ENCODE measurements around the gene ARL4D.

The ARL4D gene

GRCh38 chr17:43444223-43445008 is 45.6 kb downstream of the ARL4D start:
- TF ChIP-seq, protein P1, sequence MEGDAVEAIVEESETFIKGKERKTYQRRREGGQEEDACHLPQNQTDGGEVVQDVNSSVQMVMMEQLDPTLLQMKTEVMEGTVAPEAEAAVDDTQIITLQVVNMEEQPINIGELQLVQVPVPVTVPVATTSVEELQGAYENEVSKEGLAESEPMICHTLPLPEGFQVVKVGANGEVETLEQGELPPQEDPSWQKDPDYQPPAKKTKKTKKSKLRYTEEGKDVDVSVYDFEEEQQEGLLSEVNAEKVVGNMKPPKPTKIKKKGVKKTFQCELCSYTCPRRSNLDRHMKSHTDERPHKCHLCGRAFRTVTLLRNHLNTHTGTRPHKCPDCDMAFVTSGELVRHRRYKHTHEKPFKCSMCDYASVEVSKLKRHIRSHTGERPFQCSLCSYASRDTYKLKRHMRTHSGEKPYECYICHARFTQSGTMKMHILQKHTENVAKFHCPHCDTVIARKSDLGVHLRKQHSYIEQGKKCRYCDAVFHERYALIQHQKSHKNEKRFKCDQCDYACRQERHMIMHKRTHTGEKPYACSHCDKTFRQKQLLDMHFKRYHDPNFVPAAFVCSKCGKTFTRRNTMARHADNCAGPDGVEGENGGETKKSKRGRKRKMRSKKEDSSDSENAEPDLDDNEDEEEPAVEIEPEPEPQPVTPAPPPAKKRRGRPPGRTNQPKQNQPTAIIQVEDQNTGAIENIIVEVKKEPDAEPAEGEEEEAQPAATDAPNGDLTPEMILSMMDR (IDR thresholded peaks at IDR 0.05): no peak

GRCh38 chr17:43445009-43445589 is 46.3 kb downstream of the ARL4D start:
- TF ChIP-seq, protein P1 (IDR thresholded peaks at IDR 0.05): no peak

DNA sequence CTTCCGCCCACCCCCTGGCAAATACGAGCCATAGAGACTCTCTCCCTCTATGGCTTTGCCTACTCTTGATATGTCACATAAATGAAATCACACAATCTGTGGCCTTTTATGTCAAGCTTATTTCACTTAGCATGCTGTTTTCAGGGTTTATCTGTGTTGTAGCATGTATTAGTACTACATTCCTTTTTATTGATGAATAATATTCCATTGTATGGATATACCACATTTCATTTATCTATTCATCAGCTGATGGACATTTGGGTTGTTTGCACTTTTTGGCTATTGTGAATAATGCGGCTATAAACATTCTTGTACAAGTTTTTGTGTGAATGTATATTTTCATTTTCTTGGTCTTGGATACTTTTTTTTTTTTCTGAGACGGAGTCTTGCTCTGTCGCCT is 48.0 kb downstream of the ARL4D start:
- TF ChIP-seq, protein P1 (IDR thresholded peaks at IDR 0.05): no peak

DNA sequence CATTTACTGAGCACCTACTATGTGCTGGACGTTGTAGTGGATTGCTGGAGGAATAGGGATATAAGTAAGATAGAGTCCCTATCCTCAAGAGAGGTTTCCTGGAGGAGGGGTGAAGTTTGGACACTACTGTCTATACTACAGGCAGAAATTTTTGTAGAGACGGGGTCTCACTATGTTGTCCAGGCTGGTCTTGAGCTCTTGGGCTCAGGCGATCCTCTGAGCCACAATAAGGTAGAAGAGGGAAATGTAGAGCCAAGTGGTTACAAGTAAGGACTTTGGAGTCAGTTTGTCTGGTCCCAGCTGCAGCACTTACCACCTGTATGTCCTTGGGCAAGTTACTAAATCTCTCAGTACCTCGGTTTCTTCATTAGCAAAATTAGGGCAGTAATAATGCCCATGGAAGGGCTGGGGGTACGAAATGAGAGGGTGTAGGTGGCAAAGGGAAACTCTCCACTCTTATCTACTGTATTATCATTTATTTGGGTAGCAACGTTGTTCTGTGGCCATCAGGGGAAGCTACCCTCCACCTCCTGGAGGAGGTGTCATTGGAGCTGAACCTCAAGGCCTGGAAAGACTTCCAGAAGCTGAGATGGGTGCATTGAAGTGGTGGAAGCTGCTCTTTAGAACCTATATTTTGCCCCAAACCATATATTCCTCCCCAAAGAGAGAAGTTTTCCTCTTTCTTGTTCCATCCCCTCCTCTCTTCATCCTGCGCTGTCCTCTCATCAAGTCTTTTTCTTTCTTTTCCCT is 50.1 kb downstream of the ARL4D start:
- TF ChIP-seq, protein P1 (IDR thresholded peaks at IDR 0.05): no peak

DNA sequence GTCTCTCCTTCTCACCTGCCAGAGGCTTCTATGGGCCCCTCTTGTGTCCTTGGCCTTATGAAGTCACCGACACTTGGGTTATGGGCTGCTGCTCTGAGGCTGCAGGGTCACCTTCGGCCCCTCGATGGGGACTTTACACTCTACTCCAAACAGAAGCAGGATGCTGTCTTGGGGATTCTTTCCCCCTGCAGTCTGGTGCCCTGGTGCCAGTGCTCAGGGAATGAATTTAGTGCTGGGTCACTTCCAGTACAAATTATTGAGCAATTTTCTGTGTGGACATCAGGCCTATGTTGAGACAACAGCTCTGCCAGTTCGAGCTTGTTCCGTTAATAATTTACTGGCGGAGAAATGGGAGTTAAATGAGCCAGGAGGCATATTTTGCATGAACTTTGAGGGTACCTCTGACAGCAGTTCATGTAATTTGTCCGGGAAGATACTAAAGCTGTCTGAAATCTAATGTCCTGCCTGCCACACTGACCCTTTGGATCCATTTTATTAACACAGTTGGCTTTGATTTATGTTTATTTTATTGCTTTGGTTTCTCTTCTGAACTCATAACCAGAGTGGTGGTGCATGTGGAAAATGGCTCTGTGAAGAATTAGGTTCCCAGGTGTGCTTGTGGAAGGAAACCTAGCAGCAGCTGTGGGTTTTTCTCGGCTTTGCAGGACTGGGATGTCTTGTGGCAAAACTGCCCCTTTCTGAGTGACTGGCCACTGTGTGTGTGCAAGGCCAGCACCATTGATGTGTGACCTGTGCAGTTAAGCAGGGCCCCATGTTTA is 50.9 kb downstream of the ARL4D start:
- TF ChIP-seq, protein P1 (IDR thresholded peaks at IDR 0.05): no peak

All from LNCAP (cell line).